Breast epithelium (tissue), 3 donors: ENCODE data around the gene PLGRKT.

Experiments used
- POLR2A ChIP-seq: fragments of 450-650 bp; IDR thresholded peaks from one replicate; pipeline ENCODE4 v1.6.1; 2016; ENCODE audit warnings: antibody characterized with exemption, mild to moderate bottlenecking, moderate library complexity
- POLR2AphosphoS5 ChIP-seq, 3 donors: sonication (generic); formaldehyde crosslinking; IDR thresholded peaks; one replicate each; pipeline ENCODE4 v1.6.1; 2017; ENCODE audit warnings: antibody characterized with exemption in 3 of 3
- TF ChIP-seq, protein P1 (sequence below), 3 donors: fragments of 450-650 bp; IDR thresholded peaks; one replicate each; pipeline ENCODE4 v1.5.1; 2016 to 2017; ENCODE audit warnings: antibody characterized with exemption in 3 of 3, mild to moderate bottlenecking in 3 of 3, moderate library complexity in 3 of 3

DNA sequence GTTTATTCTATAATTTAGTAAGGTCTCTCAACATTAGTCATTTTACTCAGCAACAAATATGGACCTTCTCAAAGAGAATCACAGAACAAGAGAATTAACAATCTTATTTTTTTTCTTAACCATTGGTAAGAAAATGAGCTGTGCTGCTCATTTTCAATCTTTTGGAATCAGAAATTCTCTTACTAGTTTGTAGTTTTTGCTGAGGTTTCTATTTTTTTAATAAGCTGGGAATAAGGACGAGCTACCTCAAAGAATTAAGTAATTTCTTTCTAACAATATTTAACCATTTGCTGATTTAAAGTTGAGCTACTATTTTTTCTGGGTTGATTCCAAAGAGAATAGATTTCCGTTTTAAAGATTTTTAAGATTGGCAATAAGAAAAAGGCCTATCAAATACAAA, 44.2 kb downstream of the PLGRKT start:
- no peak for TF ChIP-seq POLR2A
- TF ChIP-seq POLR2AphosphoS5 (IDR thresholded peaks at IDR 0.05) = no peak
- TF ChIP-seq, protein P1, sequence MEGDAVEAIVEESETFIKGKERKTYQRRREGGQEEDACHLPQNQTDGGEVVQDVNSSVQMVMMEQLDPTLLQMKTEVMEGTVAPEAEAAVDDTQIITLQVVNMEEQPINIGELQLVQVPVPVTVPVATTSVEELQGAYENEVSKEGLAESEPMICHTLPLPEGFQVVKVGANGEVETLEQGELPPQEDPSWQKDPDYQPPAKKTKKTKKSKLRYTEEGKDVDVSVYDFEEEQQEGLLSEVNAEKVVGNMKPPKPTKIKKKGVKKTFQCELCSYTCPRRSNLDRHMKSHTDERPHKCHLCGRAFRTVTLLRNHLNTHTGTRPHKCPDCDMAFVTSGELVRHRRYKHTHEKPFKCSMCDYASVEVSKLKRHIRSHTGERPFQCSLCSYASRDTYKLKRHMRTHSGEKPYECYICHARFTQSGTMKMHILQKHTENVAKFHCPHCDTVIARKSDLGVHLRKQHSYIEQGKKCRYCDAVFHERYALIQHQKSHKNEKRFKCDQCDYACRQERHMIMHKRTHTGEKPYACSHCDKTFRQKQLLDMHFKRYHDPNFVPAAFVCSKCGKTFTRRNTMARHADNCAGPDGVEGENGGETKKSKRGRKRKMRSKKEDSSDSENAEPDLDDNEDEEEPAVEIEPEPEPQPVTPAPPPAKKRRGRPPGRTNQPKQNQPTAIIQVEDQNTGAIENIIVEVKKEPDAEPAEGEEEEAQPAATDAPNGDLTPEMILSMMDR (IDR thresholded peaks at IDR 0.05) = no peak
